SKM-1 (cell line): ENCODE data around the gene METTL21A.

Experiments
- DNase-seq: peaks from one replicate; lab custom pipeline; 2025; ENCODE audit not compliant: unreplicated experiment; lab: John Stamatoyannopoulos, UW

The METTL21A gene

DNA sequence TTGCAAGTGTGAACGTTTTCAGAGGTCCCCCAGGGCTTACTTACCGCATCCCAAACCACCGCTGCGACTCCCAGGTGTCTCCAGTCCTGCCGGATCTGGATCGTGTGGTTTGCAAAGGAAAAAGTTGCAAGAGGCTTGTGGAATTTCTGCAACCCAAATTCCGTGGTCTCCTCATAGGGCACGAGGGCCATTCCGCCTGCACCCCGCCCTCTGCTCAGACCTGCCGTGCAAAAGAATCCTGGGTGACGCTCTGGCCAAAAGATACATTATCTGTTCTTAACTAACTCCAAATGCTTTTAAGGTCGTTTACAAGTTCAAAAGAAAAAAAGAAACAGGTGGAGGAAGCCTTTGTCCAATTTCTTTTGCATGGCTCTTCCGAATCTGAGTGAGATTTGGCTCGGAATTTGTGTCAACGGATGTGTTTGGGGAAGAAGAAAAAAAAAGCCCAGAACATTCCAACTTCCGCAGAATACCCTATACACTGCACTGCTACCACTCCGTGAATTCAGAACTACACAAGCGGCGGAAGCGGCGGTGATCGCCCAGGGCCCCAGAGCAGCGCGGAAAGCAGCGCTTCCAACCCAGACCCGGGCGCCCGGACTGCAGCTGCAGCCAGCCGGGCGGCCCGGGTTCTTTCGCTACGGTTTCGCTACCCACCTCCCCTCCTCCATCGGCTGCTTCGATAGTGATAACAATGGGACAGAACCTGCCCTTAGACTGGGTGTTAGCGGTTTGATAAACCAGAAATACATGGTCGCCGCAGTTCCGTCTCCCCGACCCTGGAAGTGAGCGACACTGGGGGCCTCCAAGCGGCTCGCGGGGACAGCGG, 795 bp downstream of the METTL21A start:
- peak; percentile 72 for DNase-seq

DNA sequence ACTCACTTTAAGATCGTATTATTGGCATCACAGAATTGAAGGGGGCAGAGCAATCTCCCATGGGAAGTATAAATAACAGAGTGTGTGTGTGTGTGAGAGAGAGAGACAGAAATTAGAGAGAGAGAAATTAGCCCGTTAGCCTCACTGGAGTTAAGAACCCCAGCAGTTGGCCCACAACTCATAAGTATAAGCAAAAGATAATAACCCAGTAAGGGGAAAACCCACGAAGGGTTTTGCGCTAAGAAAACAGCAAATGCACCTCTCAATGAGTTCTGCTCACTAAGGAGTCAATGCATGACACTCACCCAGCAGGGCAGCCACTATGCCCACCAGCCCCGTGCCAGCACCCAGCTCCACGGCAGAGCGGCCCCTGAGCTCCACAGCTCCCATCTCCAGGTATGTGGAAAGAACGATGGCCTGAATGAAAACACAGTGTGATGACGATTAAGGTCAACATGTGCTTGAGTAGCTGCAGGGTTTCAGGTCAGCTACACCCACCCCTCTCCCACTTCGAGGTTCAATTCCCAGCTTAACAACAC, 3.6 kb downstream of the METTL21A start:
- no peak for DNase-seq

DNA sequence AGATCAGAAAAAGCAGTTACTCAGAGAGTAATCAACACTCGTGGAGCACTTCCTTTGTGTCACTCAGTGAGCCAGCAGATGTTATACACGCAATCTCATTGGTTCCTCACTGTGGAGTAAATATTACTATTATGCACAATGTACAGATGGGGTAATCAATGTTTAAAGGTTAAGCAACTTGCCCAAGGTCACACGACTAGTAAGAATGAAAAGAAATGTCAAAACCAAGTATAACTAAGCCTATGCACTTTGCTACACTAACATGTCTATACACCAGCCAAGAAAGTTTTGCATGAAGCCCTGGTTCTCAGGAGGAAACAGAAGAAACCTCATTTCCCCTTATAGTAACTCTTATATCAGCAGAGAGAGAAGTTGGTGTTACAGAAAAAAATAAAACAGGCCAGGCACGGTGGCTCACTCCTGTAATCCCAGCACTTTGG, 5.4 kb downstream of the METTL21A start:
- peak; percentile 31 for DNase-seq

GRCh38 chr2:207617011-207617671, 8.1 kb downstream of the METTL21A start:
- DNase-seq = no peak

DNA sequence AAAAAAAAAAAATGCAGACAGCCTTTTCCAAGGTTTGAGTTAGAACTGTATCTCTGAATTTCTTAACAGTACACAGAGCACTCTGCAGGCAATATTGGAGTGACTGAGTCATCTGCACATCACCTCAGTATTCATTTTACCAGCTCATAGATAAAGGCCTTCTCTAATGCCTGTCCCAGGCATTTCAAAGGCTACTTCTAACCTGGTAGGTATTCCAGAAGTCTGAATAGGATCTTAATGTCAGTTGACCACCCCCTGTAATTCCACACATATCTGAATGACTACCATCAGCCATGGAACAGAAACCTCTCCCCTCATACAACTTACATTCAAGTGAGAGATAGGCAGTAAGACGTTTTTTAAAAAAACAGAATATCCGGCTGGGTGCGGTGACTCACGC, 9.0 kb downstream of the METTL21A start:
- DNase-seq = no peak

GRCh38 chr2:207614824-207615223, 10.4 kb downstream of the METTL21A start:
- no peak for DNase-seq

DNA sequence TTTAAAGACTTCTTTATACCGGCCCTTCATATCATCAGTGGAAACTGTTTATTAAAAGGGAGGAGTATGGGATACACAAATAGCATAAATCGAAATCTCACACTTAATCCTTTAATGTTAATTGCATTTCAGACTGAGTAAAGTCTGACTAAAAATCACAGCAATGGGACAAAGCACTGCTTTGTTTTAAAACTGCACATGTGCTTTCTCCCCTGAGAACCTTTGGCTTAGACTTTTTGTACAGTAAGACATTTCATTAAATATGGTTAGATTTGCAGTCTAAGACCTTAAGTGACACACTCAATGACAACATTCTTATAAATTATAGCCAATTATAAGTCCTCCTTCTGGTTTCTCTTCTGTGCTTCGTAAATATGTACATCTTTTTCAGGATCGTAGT, 12.5 kb downstream of the METTL21A start:
- no peak for DNase-seq

DNA sequence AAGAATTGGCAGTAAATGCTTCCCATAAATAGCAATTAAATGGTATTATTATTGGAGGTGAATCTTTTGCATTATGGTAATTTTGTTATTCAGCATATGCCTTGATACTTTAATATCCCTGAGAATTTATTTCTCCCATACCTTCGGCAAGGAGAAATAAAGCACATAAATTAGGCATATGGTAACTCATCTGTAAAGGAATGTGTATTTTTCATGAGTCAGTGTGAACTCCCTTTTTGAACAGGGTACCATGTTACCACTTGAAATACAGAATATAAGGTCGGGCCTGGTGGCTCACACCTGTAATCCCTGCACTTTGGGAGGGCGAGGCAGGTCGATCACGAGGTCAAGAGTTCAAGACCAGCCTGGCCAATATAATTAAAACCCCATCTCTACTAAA, 18.4 kb downstream of the METTL21A start:
- DNase-seq = no peak

GRCh38 chr2:207606399-207606798, 18.8 kb downstream of the METTL21A start:
- DNase-seq = no peak

GRCh38 chr2:207603486-207603885, 21.7 kb downstream of the METTL21A start:
- no peak for DNase-seq

- DNase-seq = no peak
These were observed 23.4 kb downstream of the METTL21A start for GRCh38 chr2:207601774-207602173.

- DNase-seq = no peak
These were observed 25.0 kb downstream of the METTL21A start for GRCh38 chr2:207600231-207600630.

- DNase-seq = no peak
These were observed 25.6 kb downstream of the METTL21A start for GRCh38 chr2:207599636-207600035.

GRCh38 chr2:207594731-207595130, 30.5 kb downstream of the METTL21A start:
- no peak for DNase-seq

GRCh38 chr2:207594264-207594663, 30.9 kb downstream of the METTL21A start:
- DNase-seq = no peak

- no peak for DNase-seq
These were observed 31.9 kb downstream of the METTL21A start for GRCh38 chr2:207593277-207593676.

DNA sequence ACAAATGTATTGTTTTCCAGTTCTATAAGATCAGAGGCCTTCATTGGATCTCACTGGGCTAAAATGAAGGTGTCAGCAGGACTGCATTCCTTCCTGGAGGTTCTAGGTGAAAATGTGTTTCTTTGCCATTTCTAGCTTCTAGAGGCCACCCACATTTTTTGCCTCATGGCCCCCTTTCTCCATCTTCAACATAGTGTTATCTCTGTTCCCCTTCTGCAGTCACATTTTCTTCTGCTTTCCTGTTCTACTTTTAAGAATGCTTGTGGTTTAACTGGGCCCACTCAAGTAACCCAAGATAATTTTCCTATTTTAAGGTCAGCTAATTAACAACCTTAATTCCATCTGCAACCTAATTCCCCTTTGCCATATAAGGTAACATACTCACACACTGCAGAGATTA, 36.1 kb downstream of the METTL21A start:
- DNase-seq = no peak

DNA sequence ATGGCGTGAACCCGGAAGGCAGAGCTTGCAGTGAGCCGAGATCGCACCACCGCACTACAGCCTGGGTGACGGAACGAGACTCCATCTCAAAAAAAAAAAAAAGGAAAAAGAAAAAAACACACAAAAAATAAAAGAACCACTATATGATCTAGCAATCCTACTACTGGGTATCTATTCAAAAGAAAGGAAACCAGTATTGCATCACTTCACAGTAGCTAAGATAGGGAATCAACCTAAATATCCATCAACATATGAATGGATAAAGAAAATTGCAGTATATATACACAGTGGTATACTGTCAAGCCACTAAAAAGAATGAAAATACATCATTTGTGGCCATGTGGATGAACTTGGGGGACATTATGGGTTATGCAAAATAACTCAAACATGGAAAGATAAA, 37.9 kb downstream of the METTL21A start:
- DNase-seq = no peak

- no peak for DNase-seq
These were observed 40.2 kb downstream of the METTL21A start for GRCh38 chr2:207584952-207585351.

- no peak for DNase-seq
These were observed 53.8 kb downstream of the METTL21A start for GRCh38 chr2:207571370-207571769.

DNA sequence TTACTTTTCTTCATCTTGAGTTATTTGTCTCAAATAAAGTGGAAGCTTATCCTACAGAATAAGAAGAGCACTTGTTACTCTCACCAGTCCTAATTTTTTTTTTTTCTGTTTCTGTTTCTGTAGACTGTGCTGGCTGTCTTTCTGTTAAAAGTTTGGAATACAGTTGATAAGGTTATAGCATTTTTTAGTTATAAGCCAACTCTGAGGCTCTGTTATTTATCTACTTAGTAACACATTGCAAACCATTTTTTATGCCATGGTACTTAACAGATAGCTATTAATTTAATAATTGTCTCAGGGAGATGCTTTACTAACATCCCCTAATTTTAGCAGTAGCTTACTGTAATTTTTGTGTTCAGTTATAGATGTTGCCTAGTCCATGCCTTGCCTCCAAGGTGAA, 57.5 kb downstream of the METTL21A start:
- DNase-seq = no peak
